Gastrocnemius medialis (tissue), 4 donors: Measurements from ENCODE around the gene RGL2. TPM values are rescaled to one million over a fixed set of nuclear protein-coding genes. Genes with fewer than 3 reads are reported as not detected.
"Not testable (repeated sequence)": the region's sequence is repeated elsewhere in the genome, so short reads cannot be mapped to it uniquely, and the experiment has no call there.

Experiments
- ATAC-seq, 2 donors: fragments of 150-250 bp; one replicate each; pipeline ENCODE4 v1.9.1; 2016
- DNase-seq, 2 donors: peaks; one replicate each; pipeline ENCODE4 v3.0.0-alpha.2; 2019
- H3K27ac ChIP-seq, 4 donors: fragments of 200-600 bp; sonication (generic); 1 replicate in 1 of 4; 2 replicates in 3 of 4; pipeline ENCODE4 v1.5.1; 2016 to 2018; ENCODE audit warnings: mild to moderate bottlenecking in 2 of 4, moderate library complexity in 1 of 4
- H3K27me3 ChIP-seq, 3 donors: fragments of 200-600 bp; sonication (generic) in 2 of 3; 1 replicate in 1 of 3; 2 replicates in 2 of 3; pipeline versions ENCODE4 v1.5.1 to v1.6.0; 2016 to 2019; ENCODE audit warnings: mild to moderate bottlenecking in 1 of 3, moderate library complexity in 1 of 3
- H3K36me3 ChIP-seq, 2 donors: fragments of 200-600 bp; sonication (generic) in 1 of 2; one replicate each; pipeline ENCODE4 v1.5.1; 2017 to 2018
- H3K4me1 ChIP-seq, 2 donors: fragments of 200-600 bp; sonication (generic) in 1 of 2; one replicate each; pipeline ENCODE4 v1.5.1; 2016 to 2017; ENCODE audit warnings: mild to moderate bottlenecking in 2 of 2
- H3K4me3 ChIP-seq, 4 donors: fragments of 200-600 bp; sonication (generic) in 3 of 4; 1 replicate in 1 of 4; 2 replicates in 3 of 4; pipeline ENCODE4 v1.5.1; 2016 to 2019; ENCODE audit warnings: mild to moderate bottlenecking in 2 of 4
- H3K9me3 ChIP-seq, 3 donors: fragments of 200-600 bp; sonication (generic) in 2 of 3; 1 replicate in 1 of 3; 2 replicates in 2 of 3; pipeline ENCODE4 v1.5.1; 2016 to 2019
- POLR2A ChIP-seq, 2 donors: fragments of 450-650 bp; IDR thresholded peaks; one replicate each; pipeline ENCODE4 v1.6.1; 2017; ENCODE audit warnings: antibody characterized with exemption in 2 of 2, mild to moderate bottlenecking in 2 of 2, moderate library complexity in 2 of 2
- in situ Hi-C, 4 donors: fragments of 200-750 bp; cut with MboI; loops; one replicate each; pipeline versions ENCODE4 v1.15.0 to v1.8.0; 2017; ENCODE audit warnings: low sequenced_read_pairs in 4 of 4
- intact Hi-C: fragments of 100-400 bp; cut with DNase I; formaldehyde crosslinking; loops from one replicate; pipeline ENCODE4 v1.15.1; 2023; ENCODE audit warnings: low total_unique reads
- total RNA-seq, 4 donors: library from RNA; depleted of rRNA; stranded (reverse); fragments of >200 nt; gene quantifications; one replicate each; pipeline versions ENCODE4 v1.1.0 to v1.2.3, GENCODE V29; 2016
- TF ChIP-seq, protein P1 (sequence below), 5 experiments: fragments of 450-650 bp in 3 of 5; fragments of 200-600 bp in 2 of 5; sonication (generic) in 2 of 5; IDR thresholded peaks in 4 of 5; conservative IDR thresholded peaks in 1 of 5; 1 replicate in 4 of 5; 2 replicates in 1 of 5; pipeline ENCODE4 v1.5.1; 2016 to 2019; ENCODE audit warnings: antibody characterized with exemption in 5 of 5, mild to moderate bottlenecking in 3 of 5, moderate library complexity in 3 of 5

Gene RGL2
- total RNA-seq, 4 donors from 2014 or later, result 39.8 to 52.3 (median 40.8) TPM

DNA sequence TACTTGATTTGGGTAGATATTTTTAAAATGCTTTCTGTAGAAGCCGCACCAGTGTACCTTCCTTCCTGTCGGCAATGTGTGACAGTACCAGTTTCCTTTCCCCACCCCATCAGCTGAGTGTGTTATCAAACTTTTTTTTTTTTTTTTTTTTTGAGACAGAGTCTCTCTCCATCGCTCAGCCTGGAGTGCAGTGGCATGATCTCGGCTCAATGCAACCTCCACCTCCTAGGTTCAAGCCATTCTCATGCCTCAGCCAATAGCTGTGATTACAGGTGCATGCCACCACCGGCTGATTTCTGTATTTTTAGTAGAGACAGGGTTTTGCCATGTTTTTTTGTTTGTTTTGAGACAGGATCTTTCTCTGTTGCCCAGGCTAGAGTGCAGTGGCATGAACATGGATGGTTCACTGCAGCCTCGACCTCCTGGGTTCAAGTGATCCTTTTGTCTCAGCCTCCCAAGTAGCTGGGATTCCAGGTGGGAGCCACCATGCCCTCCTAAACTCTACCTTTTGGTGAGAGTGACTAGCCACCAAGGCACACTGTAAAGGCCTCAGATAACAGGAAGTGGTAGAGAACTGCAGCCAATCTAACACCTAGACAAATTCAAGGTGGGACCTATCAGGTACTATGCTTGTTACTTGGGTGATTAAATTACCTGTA is 45.3 kb upstream of the RGL2 start:
- no peak for TF ChIP-seq POLR2A (IDR thresholded peaks at IDR 0.05)
- TF ChIP-seq, protein P1, sequence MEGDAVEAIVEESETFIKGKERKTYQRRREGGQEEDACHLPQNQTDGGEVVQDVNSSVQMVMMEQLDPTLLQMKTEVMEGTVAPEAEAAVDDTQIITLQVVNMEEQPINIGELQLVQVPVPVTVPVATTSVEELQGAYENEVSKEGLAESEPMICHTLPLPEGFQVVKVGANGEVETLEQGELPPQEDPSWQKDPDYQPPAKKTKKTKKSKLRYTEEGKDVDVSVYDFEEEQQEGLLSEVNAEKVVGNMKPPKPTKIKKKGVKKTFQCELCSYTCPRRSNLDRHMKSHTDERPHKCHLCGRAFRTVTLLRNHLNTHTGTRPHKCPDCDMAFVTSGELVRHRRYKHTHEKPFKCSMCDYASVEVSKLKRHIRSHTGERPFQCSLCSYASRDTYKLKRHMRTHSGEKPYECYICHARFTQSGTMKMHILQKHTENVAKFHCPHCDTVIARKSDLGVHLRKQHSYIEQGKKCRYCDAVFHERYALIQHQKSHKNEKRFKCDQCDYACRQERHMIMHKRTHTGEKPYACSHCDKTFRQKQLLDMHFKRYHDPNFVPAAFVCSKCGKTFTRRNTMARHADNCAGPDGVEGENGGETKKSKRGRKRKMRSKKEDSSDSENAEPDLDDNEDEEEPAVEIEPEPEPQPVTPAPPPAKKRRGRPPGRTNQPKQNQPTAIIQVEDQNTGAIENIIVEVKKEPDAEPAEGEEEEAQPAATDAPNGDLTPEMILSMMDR (IDR thresholded peaks at IDR 0.05 in 4 of 5, conservative IDR thresholded peaks at IDR 0.05 in 1 of 5), result no peak
- Histone ChIP-seq H3K36me3 (no peaks in the 10 kb centered on the region), H3K4me3 (no peak overlapping the region), H3K27me3 (no peaks in the 10 kb centered on the region), H3K27ac (no peak overlapping the region), H3K4me1 (peaks cover 0 to 3% of the 10 kb centered on the region in 2 donors), H3K9me3 (no peaks in the 10 kb centered on the region)
- DNase-seq (no peak), ATAC-seq (no peak)
- in situ Hi-C loops, result no loop called here
- intact Hi-C loops, result no loop called here

DNA sequence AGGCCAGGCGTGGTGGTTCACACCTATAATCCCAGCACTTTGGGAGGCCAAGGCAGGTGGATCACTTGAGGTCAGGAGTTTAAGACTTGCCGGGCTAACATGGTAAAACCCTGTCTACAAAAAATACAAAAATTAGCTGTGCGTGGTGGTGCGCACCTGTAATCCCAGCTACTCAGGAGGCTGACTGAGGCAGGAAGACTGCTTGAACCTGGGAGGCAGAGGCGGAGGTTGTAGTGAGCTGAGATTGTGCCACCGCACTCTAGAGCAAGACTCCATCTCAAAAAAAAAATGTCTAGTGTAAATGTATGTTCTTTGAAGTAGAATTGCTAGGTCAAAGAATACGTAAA is 44.8 kb upstream of the RGL2 start:
- H3K4me1 ChIP-seq, H3K27me3 ChIP-seq, H3K9me3 ChIP-seq, intact Hi-C loops, ATAC-seq, H3K27ac ChIP-seq, H3K4me3 ChIP-seq, H3K36me3 ChIP-seq, in situ Hi-C loops, DNase-seq: not testable (repeated sequence)

DNA sequence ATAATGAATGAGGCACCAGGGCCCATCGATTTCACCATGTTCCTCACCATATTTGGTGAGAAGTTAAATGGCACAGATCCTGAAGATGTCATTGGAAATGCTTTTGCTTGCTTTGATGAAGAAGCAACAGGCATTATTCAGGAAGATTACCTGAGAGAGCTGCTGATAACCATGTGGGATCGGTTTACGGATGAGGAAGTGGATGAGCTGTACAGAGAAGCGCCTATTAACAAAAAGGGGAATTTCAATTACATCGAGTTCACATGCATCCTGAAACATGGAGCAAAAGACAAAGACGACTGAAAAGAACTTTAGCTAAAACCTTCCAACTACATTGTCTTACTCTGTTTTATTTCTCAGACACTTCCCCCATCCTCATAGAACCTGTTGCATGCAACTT is 40.5 kb upstream of the RGL2 start:
- intact Hi-C loops (no loop called here), in situ Hi-C loops (no loop called here)
- ATAC-seq (no peak), DNase-seq (no peak)
- Histone ChIP-seq H3K9me3 (no peaks in the 10 kb centered on the region), H3K36me3 (no peaks in the 10 kb centered on the region), H3K27ac (no peak overlapping the region), H3K27me3 (no peaks in the 10 kb centered on the region), H3K4me1 (no peaks in the 10 kb centered on the region), H3K4me3 (no peak overlapping the region)
- no peak for TF ChIP-seq POLR2A (IDR thresholded peaks at IDR 0.05)
- TF ChIP-seq, protein P1 (IDR thresholded peaks at IDR 0.05 in 4 of 5, conservative IDR thresholded peaks at IDR 0.05 in 1 of 5), result no peak

DNA sequence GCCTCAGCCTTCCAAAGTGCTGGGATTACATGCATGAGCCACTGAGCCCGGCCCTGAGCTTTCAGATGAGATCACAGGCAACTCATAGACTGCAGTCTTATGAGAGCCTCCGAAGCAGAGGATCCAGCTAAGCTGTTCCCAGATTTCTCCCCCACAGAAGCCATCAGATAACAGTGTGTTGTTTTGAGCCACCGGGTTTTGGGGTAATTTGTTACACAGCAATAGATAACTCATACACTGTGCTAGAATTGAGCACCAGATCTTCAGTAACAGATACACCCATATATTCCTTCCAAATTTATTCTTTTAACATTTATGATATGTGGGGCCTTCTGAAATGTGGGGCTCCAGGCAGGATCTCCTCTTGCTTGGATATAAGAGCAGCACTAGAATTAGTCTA is 37.8 kb upstream of the RGL2 start:
- no peak for DNase-seq
- ATAC-seq, result no peak
- Histone ChIP-seq H3K9me3 (no peaks in the 10 kb centered on the region), H3K27ac (no peak overlapping the region), H3K27me3 (no peaks in the 10 kb centered on the region), H3K4me1 (no peaks in the 10 kb centered on the region), H3K36me3 (no peaks in the 10 kb centered on the region), H3K4me3 (no peak overlapping the region)
- TF ChIP-seq, protein P1 (IDR thresholded peaks at IDR 0.05 in 4 of 5, conservative IDR thresholded peaks at IDR 0.05 in 1 of 5), result no peak
- TF ChIP-seq POLR2A (IDR thresholded peaks at IDR 0.05), result no peak
- intact Hi-C loops, result no loop called here
- in situ Hi-C loops, result no loop called here

DNA sequence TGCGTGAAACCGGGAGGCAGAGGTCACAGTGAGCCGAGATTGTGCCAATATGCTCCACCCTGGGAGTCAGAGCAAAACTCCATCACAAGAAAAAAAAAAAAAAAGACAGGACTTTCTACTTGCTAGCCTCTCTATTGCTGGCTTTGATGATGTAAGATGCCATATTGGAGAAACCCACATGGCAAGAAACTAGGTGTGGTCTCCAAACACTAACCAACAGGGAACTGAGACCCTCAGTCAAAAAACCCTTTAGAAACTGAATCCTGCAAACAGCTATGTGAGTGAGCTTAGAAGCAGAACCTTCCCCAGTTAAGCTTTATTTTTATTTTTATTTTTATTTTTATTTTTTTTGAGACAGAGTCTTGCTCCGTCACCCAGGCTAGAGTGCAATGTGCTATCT is 37.2 kb upstream of the RGL2 start:
- Histone ChIP-seq H3K36me3 (no peaks in the 10 kb centered on the region), H3K9me3 (no peaks in the 10 kb centered on the region), H3K4me1 (no peaks in the 10 kb centered on the region), H3K4me3 (no peak overlapping the region), H3K27ac (no peak overlapping the region), H3K27me3 (no peaks in the 10 kb centered on the region)
- TF ChIP-seq, protein P1 (IDR thresholded peaks at IDR 0.05 in 4 of 5, conservative IDR thresholded peaks at IDR 0.05 in 1 of 5), result no peak
- no peak for TF ChIP-seq POLR2A (IDR thresholded peaks at IDR 0.05)
- DNase-seq (no peak), ATAC-seq (no peak)
- in situ Hi-C loops, result no loop called here
- intact Hi-C loops, result no loop called here
